GM21723 (cell line): ENCODE results near the gene ZNF280C.
"Not testable (repeated sequence)": the region's sequence is repeated elsewhere in the genome, so short reads cannot be mapped to it uniquely, and the experiment has no call there.

ENCODE experiments used
- ATAC-seq: cut with Tn5 transposase; IDR thresholded peaks from one replicate; pipeline ENCODE4 v1.9.1; 2021; ENCODE audit warnings: mild to moderate bottlenecking, moderate library complexity; ENCODE audit not compliant: unreplicated experiment

The ZNF280C gene

GRCh38 chrX:130263016-130263415, 5.7 kb downstream of the ZNF280C start:
- ATAC-seq, result no peak

- ATAC-seq, result no peak
Observed at GRCh38 chrX:130262231-130262630, 6.5 kb downstream of the ZNF280C start.

GRCh38 chrX:130261296-130261893, 7.3 kb downstream of the ZNF280C start:
- no peak for ATAC-seq

- no peak for ATAC-seq
Observed at GRCh38 chrX:130260316-130260715, 8.4 kb downstream of the ZNF280C start.

GRCh38 chrX:130253916-130254315, 14.8 kb downstream of the ZNF280C start:
- ATAC-seq, result no peak

- no peak for ATAC-seq
Observed at GRCh38 chrX:130251671-130252070, 17.0 kb downstream of the ZNF280C start.

- ATAC-seq, result no peak
Observed at GRCh38 chrX:130247996-130248395, 20.7 kb downstream of the ZNF280C start.

GRCh38 chrX:130246084-130246483, 22.6 kb downstream of the ZNF280C start:
- ATAC-seq, result no peak

GRCh38 chrX:130245441-130245840, 23.3 kb downstream of the ZNF280C start:
- ATAC-seq, result no peak

- ATAC-seq, result not testable (repeated sequence)
Observed at GRCh38 chrX:130231184-130231583, 37.5 kb downstream of the ZNF280C start.

- no peak for ATAC-seq
Observed at GRCh38 chrX:130228871-130229270, 39.8 kb downstream of the ZNF280C start.

GRCh38 chrX:130224810-130225209, 43.9 kb downstream of the ZNF280C start:
- ATAC-seq, result no peak

GRCh38 chrX:130216320-130216719, 52.4 kb downstream of the ZNF280C start:
- ATAC-seq, result no peak

GRCh38 chrX:130213376-130213775, 55.3 kb downstream of the ZNF280C start:
- no peak for ATAC-seq

GRCh38 chrX:130212371-130212770, 56.3 kb downstream of the ZNF280C start:
- ATAC-seq, result no peak

- ATAC-seq, result no peak
Observed at GRCh38 chrX:130211415-130212186, 57.1 kb downstream of the ZNF280C start.

- no peak for ATAC-seq
Observed at GRCh38 chrX:130204647-130205046, 64.1 kb downstream of the ZNF280C start.

- ATAC-seq, result no peak
Observed at GRCh38 chrX:130197464-130197863, 71.2 kb downstream of the ZNF280C start.

- no peak for ATAC-seq
Observed at GRCh38 chrX:130196466-130196865, 72.2 kb downstream of the ZNF280C start.

- ATAC-seq, result no peak
Observed at GRCh38 chrX:130190801-130191200, 77.9 kb downstream of the ZNF280C start.

GRCh38 chrX:130186651-130187050, 82.0 kb downstream of the ZNF280C start:
- ATAC-seq, result no peak

GRCh38 chrX:130184857-130185256, 83.8 kb downstream of the ZNF280C start:
- ATAC-seq, result no peak

- no peak for ATAC-seq
Observed at GRCh38 chrX:130184168-130184567, 84.5 kb downstream of the ZNF280C start.
